Peyer's patch (tissue), 4 donors: ENCODE data around the gene FAM193A.

ENCODE experiments used
- POLR2A ChIP-seq, 2 donors: fragments of 450-650 bp; IDR thresholded peaks; one replicate each; pipeline ENCODE4 v1.5.1; 2017; ENCODE audit warnings: antibody characterized with exemption in 2 of 2, mild to moderate bottlenecking in 2 of 2, moderate library complexity in 2 of 2
- TF ChIP-seq, protein P1 (sequence below), 6 experiments: fragments of 450-650 bp in 4 of 6; fragments of 200-600 bp in 2 of 6; sonication (generic) in 1 of 6; IDR thresholded peaks; one replicate each; pipeline ENCODE4 v1.5.1; 2017 to 2019; ENCODE audit warnings: antibody characterized with exemption in 6 of 6, mild to moderate bottlenecking in 3 of 6, moderate library complexity in 1 of 6

DNA sequence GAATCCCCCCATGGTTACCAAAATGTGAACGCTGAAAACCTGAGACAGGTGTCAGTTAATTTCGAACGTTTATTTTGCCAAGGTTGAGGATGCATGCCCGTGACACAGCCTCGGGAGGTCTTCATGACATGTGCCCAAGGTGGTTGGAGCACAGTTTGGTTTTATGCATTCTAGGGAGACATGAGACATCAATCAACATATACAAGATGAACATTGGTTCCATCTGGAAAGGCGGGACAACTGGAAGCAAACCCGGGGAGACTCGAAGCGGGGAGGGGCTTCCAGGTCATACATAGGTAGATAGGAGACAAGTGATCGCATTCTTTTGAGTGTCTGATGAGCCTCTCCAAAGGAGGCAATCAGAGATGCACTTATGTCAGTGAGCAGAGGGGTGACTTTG is 245.5 kb downstream of the FAM193A start:
- TF ChIP-seq POLR2A (IDR thresholded peaks at IDR 0.05) = no peak
- TF ChIP-seq, protein P1, sequence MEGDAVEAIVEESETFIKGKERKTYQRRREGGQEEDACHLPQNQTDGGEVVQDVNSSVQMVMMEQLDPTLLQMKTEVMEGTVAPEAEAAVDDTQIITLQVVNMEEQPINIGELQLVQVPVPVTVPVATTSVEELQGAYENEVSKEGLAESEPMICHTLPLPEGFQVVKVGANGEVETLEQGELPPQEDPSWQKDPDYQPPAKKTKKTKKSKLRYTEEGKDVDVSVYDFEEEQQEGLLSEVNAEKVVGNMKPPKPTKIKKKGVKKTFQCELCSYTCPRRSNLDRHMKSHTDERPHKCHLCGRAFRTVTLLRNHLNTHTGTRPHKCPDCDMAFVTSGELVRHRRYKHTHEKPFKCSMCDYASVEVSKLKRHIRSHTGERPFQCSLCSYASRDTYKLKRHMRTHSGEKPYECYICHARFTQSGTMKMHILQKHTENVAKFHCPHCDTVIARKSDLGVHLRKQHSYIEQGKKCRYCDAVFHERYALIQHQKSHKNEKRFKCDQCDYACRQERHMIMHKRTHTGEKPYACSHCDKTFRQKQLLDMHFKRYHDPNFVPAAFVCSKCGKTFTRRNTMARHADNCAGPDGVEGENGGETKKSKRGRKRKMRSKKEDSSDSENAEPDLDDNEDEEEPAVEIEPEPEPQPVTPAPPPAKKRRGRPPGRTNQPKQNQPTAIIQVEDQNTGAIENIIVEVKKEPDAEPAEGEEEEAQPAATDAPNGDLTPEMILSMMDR (IDR thresholded peaks at IDR 0.05) = no peak
